GM23248 (cell line): ENCODE results near the gene SRP14.

Experiments
- EZH2 ChIP-seq: fragments of 200-600 bp; sonication (generic); IDR thresholded peaks from 2 replicates; pipeline ENCODE4 v1.6.1; 2018; ENCODE audit warnings: antibody characterized with exemption, mild to moderate bottlenecking; ENCODE audit not compliant: insufficient read depth, poor library complexity, severe bottlenecking
- EZH2phosphoT487 ChIP-seq: fragments of 200-600 bp; sonication (generic); IDR thresholded peaks from 2 replicates; pipeline ENCODE4 v1.6.1; 2018; ENCODE audit warnings: antibody characterized with exemption, moderate library complexity, mild to moderate bottlenecking, low read depth; ENCODE audit not compliant: insufficient read depth

- TF ChIP-seq EZH2phosphoT487, result no peak
- no peak for TF ChIP-seq EZH2
These were observed 28.3 kb downstream of the SRP14 start for GRCh38 chr15:40010686-40011085.
